HG03469 (cell line): ENCODE measurements around the gene DTYMK.
A peak's percentile ranks its signal among the peaks of the same experiment; 100 is the strongest.

ENCODE experiments used
- ATAC-seq: cut with Tn5 transposase; IDR thresholded peaks from one replicate; pipeline ENCODE4 v1.9.1; 2021; ENCODE audit warnings: mild to moderate bottlenecking, moderate library complexity, moderate number of reproducible peaks; ENCODE audit not compliant: unreplicated experiment

Gene DTYMK

GRCh38 chr2:241649927-241650326 is 36.7 kb downstream of the DTYMK start:
- ATAC-seq, result no peak

GRCh38 chr2:241649404-241649803 is 37.2 kb downstream of the DTYMK start:
- ATAC-seq, result no peak

- no peak for ATAC-seq
Measured at GRCh38 chr2:241648453-241648852, 38.2 kb downstream of the DTYMK start.

- ATAC-seq, result no peak
Measured at GRCh38 chr2:241645915-241646645, 40.5 kb downstream of the DTYMK start.

- no peak for ATAC-seq
Measured at GRCh38 chr2:241645056-241645914, 41.3 kb downstream of the DTYMK start.

- no peak for ATAC-seq
Measured at GRCh38 chr2:241641631-241642030, 45.0 kb downstream of the DTYMK start.

GRCh38 chr2:241640165-241640795 is 46.3 kb downstream of the DTYMK start:
- no peak for ATAC-seq

- ATAC-seq, result no peak
Measured at GRCh38 chr2:241639385-241639784, 47.2 kb downstream of the DTYMK start.

- ATAC-seq, result no peak
Measured at GRCh38 chr2:241638940-241639339, 47.7 kb downstream of the DTYMK start.

- ATAC-seq, result peak; percentile 2
Measured at GRCh38 chr2:241637795-241638660, 48.6 kb downstream of the DTYMK start.

GRCh38 chr2:241637018-241637794 is 49.4 kb downstream of the DTYMK start, which contains the start of the genes ATG4B and THAP4:
Gene ATG4B (plus strand): TSS chr2:241637693. CDS start chr2:241637715, 22 bp downstream.
Gene THAP4 (minus strand): TSS chr2:241637158. CDS start chr2:241637017, 141 bp downstream.
- ATAC-seq, result peak; percentile 40

- ATAC-seq, result peak; percentile 19
Measured at GRCh38 chr2:241636182-241637017, 50.2 kb downstream of the DTYMK start.

GRCh38 chr2:241635756-241636155 is 50.9 kb downstream of the DTYMK start:
- no peak for ATAC-seq

GRCh38 chr2:241633561-241633960 is 53.1 kb downstream of the DTYMK start:
- no peak for ATAC-seq

- ATAC-seq, result no peak
Measured at GRCh38 chr2:241632478-241633325, 53.9 kb downstream of the DTYMK start.

- ATAC-seq, result no peak
Measured at GRCh38 chr2:241629762-241630435, 56.7 kb downstream of the DTYMK start.

- no peak for ATAC-seq
Measured at GRCh38 chr2:241627675-241628074, 58.9 kb downstream of the DTYMK start.
